ENCODE data around the gene LARP4. TPM values are rescaled to one million over a fixed set of nuclear protein-coding genes. Genes with fewer than 3 reads are reported as not detected.

Gene LARP4
- total RNA-seq, 4 donors from 2014 or later: 42.5 to 77.3 (median 50.0) TPM

GRCh38 chr12:50390316-50390741 is 10.4 kb upstream of the LARP4 start:
- 58 to 85% methylated on average over 3 of the region's 3 CpGs for WGBS, 2 donors
- Histone ChIP-seq H3K4me1 (peaks cover 3 to 9% of the 10 kb centered on the region in 2 donors), H3K27me3 (no peaks in the 10 kb centered on the region), H3K27ac (no peak overlapping the region), H3K4me3 (replicated peaks in 1 of 3) (no peak overlapping the region), H3K36me3 (no peaks in the 10 kb centered on the region), H3K9me3 (no peaks in the 10 kb centered on the region)
- intact Hi-C loops (cut with DNase I): no loop called here
- no peak for DNase-seq
- TF ChIP-seq CTCF (IDR thresholded peaks at IDR 0.05) (no peak), POLR2A (IDR thresholded peaks at IDR 0.05) (no peak)

GRCh38 chr12:50394469-50395029 is 6.1 kb upstream of the LARP4 start:
- no peaks in the 10 kb centered on the region for H3K36me3 ChIP-seq
- H3K27me3 ChIP-seq: no peaks in the 10 kb centered on the region
- TF ChIP-seq CTCF (IDR thresholded peaks at IDR 0.05): no peak
- no peak for TF ChIP-seq POLR2A (IDR thresholded peaks at IDR 0.05)
- 82 to 93% methylated on average over 4 of the region's 4 CpGs for WGBS, 2 donors
- intact Hi-C loops (cut with DNase I): no loop called here
- H3K4me3 ChIP-seq (replicated peaks in 1 of 3): no peak overlapping the region
- DNase-seq: no peak
- no peaks in the 10 kb centered on the region for H3K9me3 ChIP-seq
- H3K4me1 ChIP-seq: no peaks in the 10 kb centered on the region
- H3K27ac ChIP-seq: no peak overlapping the region

- WGBS, 2 donors: 95 to 98% methylated on average over 3 of the region's 3 CpGs
- H3K4me1 ChIP-seq: no peaks in the 10 kb centered on the region
- intact Hi-C loops (cut with DNase I): no loop called here
- H3K36me3 ChIP-seq: no peaks in the 10 kb centered on the region
- H3K27me3 ChIP-seq: no peaks in the 10 kb centered on the region
- no peak overlapping the region for H3K4me3 ChIP-seq (replicated peaks in 1 of 3)
- TF ChIP-seq CTCF (IDR thresholded peaks at IDR 0.05) (no peak), POLR2A (IDR thresholded peaks at IDR 0.05) (no peak)
- no peaks in the 10 kb centered on the region for H3K9me3 ChIP-seq
- no peak for DNase-seq
- no peak overlapping the region for H3K27ac ChIP-seq
These were observed 3.5 kb upstream of the LARP4 start for GRCh38 chr12:50397117-50397650.

- no peak overlapping the region for H3K4me3 ChIP-seq (replicated peaks in 1 of 3)
- no peak overlapping the region for H3K27ac ChIP-seq
- no peak for DNase-seq
- H3K36me3 ChIP-seq: no peaks in the 10 kb centered on the region
- H3K9me3 ChIP-seq: no peaks in the 10 kb centered on the region
- no peaks in the 10 kb centered on the region for H3K27me3 ChIP-seq
- intact Hi-C loops (cut with DNase I): no loop called here
- peaks cover 0 to 10% of the 10 kb centered on the region in 2 donors for H3K4me1 ChIP-seq
- 92 to 96% methylated on average over 4 of the region's 4 CpGs for WGBS, 2 donors
- TF ChIP-seq POLR2A (IDR thresholded peaks at IDR 0.05) (no peak), CTCF (IDR thresholded peaks at IDR 0.05) (no peak)
These were observed 1.8 kb upstream of the LARP4 start for GRCh38 chr12:50398931-50399330.

GRCh38 chr12:50400104-50400637 is 514 bp upstream of the LARP4 start:
- Histone ChIP-seq H3K27ac (peak overlapping the region; percentile 90 to 95 (median 94)), H3K27me3 (no peaks in the 10 kb centered on the region), H3K4me3 (replicated peaks in 1 of 3) (peak overlapping the region in 2 of 3 donors; percentile 37 to 70), H3K36me3 (no peaks in the 10 kb centered on the region), H3K9me3 (no peaks in the 10 kb centered on the region), H3K4me1 (peaks cover 0 to 10% of the 10 kb centered on the region in 2 donors)
- intact Hi-C loops (cut with DNase I): no loop called here
- TF ChIP-seq POLR2A (IDR thresholded peaks at IDR 0.05) (no peak), CTCF (IDR thresholded peaks at IDR 0.05) (no peak)
- 33 to 37% methylated on average over 8 of the region's 8 CpGs for WGBS, 2 donors
- DNase-seq: no peak
